Neural progenitor cell (in vitro differentiated cells): ENCODE data around the gene NOPCHAP1. TPM values are rescaled to one million over a fixed set of nuclear protein-coding genes. Genes with fewer than 3 reads are reported as not detected.

Source experiments
- DNase-seq: peaks from one replicate; pipeline ENCODE4 v3.0.0-alpha.2; 2016; ENCODE audit warnings: low spot score
- H2AFZ ChIP-seq: fragments of 200-600 bp; sonication (generic); replicated peaks from 2 replicates; pipeline ENCODE4 v1.6.1; 2016; ENCODE audit warnings: antibody characterized with exemption
- H3F3A ChIP-seq: fragments of 200-600 bp; sonication (generic); 2 replicates; pipeline ENCODE4 v1.6.1; 2016; ENCODE audit warnings: antibody characterized with exemption, low read depth
- H3K27ac ChIP-seq: fragments of 200-600 bp; sonication (generic); 2 replicates; pipeline ENCODE4 v1.5.1; 2016; ENCODE audit warnings: mild to moderate bottlenecking
- H3K27me3 ChIP-seq: fragments of 200-600 bp; sonication (generic); 2 replicates; pipeline ENCODE4 v1.6.1; 2016; ENCODE audit warnings: mild to moderate bottlenecking, moderate library complexity
- H3K36me3 ChIP-seq: fragments of 200-600 bp; sonication (generic); 2 replicates; pipeline ENCODE4 v1.5.1; 2016
- H3K4me1 ChIP-seq: fragments of 200-600 bp; sonication (generic); 2 replicates; pipeline ENCODE4 v1.6.1; 2016; ENCODE audit warnings: mixed run types
- H3K4me2 ChIP-seq: fragments of 200-600 bp; sonication (generic); 2 replicates; pipeline ENCODE4 v1.6.1; 2016
- H3K4me3 ChIP-seq: fragments of 200-600 bp; sonication (generic); 2 replicates; pipeline ENCODE4 v1.5.1; 2016
- H3K79me2 ChIP-seq: fragments of 200-600 bp; sonication (generic); 2 replicates; pipeline ENCODE4 v1.6.1; 2016; ENCODE audit warnings: low read depth
- H3K9ac ChIP-seq: fragments of 200-600 bp; sonication (generic); 2 replicates; pipeline ENCODE4 v1.6.1; 2016
- H3K9me3 ChIP-seq: fragments of 200-600 bp; sonication (generic); 2 replicates; pipeline ENCODE4 v1.5.1; 2016; ENCODE audit warnings: low read depth
- H4K20me1 ChIP-seq: fragments of 200-600 bp; sonication (generic); 2 replicates; pipeline ENCODE4 v1.6.1; 2016; ENCODE audit warnings: low read depth
- H3K27ac Mint-ChIP-seq: 3 replicates; pipeline ENCODE4 v1.8.0; 2021; ENCODE audit warnings: mixed read lengths
- H3K27me3 Mint-ChIP-seq: 2 replicates; pipeline ENCODE4 v1.8.0; 2022; ENCODE audit warnings: low read depth, mild to moderate bottlenecking, inconsistent platforms, moderate library complexity, mixed read lengths; ENCODE audit not compliant: insufficient read depth
- H3K36me3 Mint-ChIP-seq: 3 replicates; pipeline ENCODE4 v1.8.0; 2021; ENCODE audit warnings: mixed read lengths
- H3K4me1 Mint-ChIP-seq: 3 replicates; pipeline ENCODE4 v1.8.0; 2021; ENCODE audit warnings: mixed read lengths
- H3K4me3 Mint-ChIP-seq: 3 replicates; pipeline ENCODE4 v1.8.0; 2021; ENCODE audit warnings: mild to moderate bottlenecking, moderate library complexity, mixed read lengths
- H3K9me3 Mint-ChIP-seq: 3 replicates; pipeline ENCODE4 v1.8.0; 2020; ENCODE audit warnings: mixed read lengths
- EZH2 ChIP-seq: fragments of 200-600 bp; sonication (generic); IDR thresholded peaks from 2 replicates; pipeline ENCODE4 v1.6.1; 2017; ENCODE audit warnings: antibody characterized with exemption, mild to moderate bottlenecking, moderate library complexity
- EZH2phosphoT487 ChIP-seq: fragments of 200-600 bp; sonication (generic); IDR thresholded peaks from 2 replicates; pipeline ENCODE4 v1.6.1; 2017; ENCODE audit warnings: antibody characterized with exemption
- total RNA-seq: library from RNA; depleted of rRNA; stranded (reverse); fragments of >200 nt; gene quantifications from 2 replicates; pipeline ENCODE4 v1.2.3, GENCODE V29; 2015; ENCODE audit warnings: low replicate concordance
- TF ChIP-seq, protein P1 (sequence below): fragments of 200-600 bp; sonication (generic); IDR thresholded peaks from 2 replicates; pipeline ENCODE4 v1.5.1; 2017; ENCODE audit warnings: antibody characterized with exemption, mild to moderate bottlenecking

NOPCHAP1 gene, protein sequence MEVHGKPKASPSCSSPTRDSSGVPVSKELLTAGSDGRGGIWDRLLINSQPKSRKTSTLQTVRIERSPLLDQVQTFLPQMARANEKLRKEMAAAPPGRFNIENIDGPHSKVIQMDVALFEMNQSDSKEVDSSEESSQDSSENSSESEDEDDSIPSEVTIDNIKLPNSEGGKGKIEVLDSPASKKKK
- 8.6 and 8.9 TPM in 2 replicates for total RNA-seq

DNA sequence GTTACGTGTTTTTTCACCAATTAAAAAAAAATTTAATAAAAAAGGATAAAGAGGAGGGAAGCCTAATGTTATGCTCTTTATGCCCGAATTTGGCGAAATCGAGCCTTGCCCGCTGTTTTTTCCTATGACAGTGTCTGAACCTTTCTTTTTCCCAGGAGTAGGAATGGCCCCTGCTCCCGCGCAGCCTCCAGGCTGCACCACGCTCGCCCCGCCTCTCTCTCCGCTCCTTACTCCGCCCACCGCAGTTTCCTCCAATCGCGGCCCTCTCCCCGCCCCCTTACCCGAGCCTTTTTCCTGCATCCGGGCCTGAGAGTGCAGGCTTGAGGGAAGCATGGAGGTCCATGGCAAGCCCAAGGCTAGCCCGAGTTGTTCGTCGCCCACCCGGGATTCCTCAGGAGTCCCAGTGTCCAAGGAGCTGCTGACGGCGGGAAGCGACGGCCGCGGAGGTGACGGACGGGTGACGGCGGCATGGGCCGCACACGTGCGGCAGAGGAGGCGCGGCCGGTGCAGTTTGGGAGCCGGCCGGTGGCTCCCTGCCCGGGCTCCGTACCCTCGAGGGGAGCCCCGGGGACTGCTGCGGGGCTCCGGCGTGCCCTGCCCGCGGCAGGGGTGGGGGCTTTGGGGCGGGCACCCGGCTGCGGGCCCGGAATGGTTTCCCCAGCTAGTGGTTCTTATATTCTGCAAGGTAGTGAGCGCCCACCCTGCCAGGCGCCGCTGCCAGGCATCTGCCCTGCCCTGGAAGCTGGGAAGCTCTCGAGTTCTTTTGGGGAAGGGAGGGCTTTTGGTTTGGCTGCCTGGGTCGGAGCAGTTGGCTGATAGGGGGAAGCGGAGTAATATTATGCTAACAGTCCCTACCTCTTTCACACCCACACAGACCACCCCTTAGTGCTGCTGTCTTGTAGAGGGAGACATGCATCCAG, at the start of gene NOPCHAP1:
NOPCHAP1 (plus strand) TSS at position 295 of the 920 bp plus-strand sequence; CDS start at position 332, 37 bp downstream.
- Mint-ChIP-seq H3K27ac (peak within 1 kb of the TSS; percentile 52), H3K4me1 (peaks cover 15% of the 10 kb centered on the region), H3K36me3 (peaks cover 19% of the 10 kb centered on the region), H3K4me3 (peak within 1 kb of the TSS; percentile 90), H3K27me3 (no peaks in the 10 kb centered on the region), H3K9me3 (no peaks in the 10 kb centered on the region)
- H3F3A ChIP-seq = no peaks in the 10 kb centered on the region
- H3K9me3 ChIP-seq = no peaks in the 10 kb centered on the region
- no peaks in the 10 kb centered on the region for H3K27me3 ChIP-seq
- TF ChIP-seq EZH2phosphoT487 = no peak
- H3K4me2 ChIP-seq = peak within 1 kb of the TSS; percentile 97
- peak within 1 kb of the TSS; percentile 27 for H3K9ac ChIP-seq
- peaks cover 14% of the 10 kb centered on the region for H3K36me3 ChIP-seq
- no peak within 1 kb of the TSS for H3K27ac ChIP-seq
- H3K4me1 ChIP-seq = peaks cover 10% of the 10 kb centered on the region
- peak within 1 kb of the TSS; percentile 87 for H2AFZ ChIP-seq
- peaks cover 16% of the 10 kb centered on the region for H4K20me1 ChIP-seq
- peak within 1 kb of the TSS; percentile 71 for H3K4me3 ChIP-seq
- peak; percentile 95 for DNase-seq
- H3K79me2 ChIP-seq = peaks cover 48% of the 10 kb centered on the region

DNA sequence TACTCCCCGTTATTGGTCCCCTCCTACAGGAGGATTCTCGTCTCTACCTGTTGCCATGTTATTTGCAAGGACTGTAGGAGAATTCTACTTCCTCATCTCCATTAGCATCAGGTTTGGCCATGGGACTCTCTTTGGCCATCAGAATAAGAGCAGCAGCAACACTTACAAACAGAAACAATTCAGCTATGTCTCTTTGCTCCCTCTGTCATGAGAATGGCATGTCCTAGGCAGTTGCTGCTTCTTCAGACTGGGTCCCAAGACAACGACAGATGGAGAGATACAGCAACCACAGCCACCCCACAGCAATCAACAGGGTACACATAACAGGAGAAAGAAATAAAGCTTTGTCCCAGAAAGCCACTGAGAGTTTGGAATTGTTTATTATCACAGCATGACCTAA, 47.7 kb upstream of the NOPCHAP1 start:
- Histone ChIP-seq H3K9me3 (no peaks in the 10 kb centered on the region), H3K9ac (no peak overlapping the region), H3F3A (no peaks in the 10 kb centered on the region), H3K27ac (no peak overlapping the region), H3K4me2 (no peak overlapping the region), H3K27me3 (no peaks in the 10 kb centered on the region), H3K4me1 (no peaks in the 10 kb centered on the region), H3K4me3 (no peak overlapping the region), H4K20me1 (no peaks in the 10 kb centered on the region), H3K79me2 (no peaks in the 10 kb centered on the region), H2AFZ (no peak overlapping the region), H3K36me3 (no peaks in the 10 kb centered on the region)
- no peaks in the 10 kb centered on the region for H3K36me3 Mint-ChIP-seq
- H3K4me3 Mint-ChIP-seq = no peak overlapping the region
- peaks cover 11% of the 10 kb centered on the region for H3K9me3 Mint-ChIP-seq
- TF ChIP-seq, protein P1, sequence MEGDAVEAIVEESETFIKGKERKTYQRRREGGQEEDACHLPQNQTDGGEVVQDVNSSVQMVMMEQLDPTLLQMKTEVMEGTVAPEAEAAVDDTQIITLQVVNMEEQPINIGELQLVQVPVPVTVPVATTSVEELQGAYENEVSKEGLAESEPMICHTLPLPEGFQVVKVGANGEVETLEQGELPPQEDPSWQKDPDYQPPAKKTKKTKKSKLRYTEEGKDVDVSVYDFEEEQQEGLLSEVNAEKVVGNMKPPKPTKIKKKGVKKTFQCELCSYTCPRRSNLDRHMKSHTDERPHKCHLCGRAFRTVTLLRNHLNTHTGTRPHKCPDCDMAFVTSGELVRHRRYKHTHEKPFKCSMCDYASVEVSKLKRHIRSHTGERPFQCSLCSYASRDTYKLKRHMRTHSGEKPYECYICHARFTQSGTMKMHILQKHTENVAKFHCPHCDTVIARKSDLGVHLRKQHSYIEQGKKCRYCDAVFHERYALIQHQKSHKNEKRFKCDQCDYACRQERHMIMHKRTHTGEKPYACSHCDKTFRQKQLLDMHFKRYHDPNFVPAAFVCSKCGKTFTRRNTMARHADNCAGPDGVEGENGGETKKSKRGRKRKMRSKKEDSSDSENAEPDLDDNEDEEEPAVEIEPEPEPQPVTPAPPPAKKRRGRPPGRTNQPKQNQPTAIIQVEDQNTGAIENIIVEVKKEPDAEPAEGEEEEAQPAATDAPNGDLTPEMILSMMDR = no peak
- TF ChIP-seq EZH2phosphoT487 (no peak), EZH2 (no peak)
- H3K27me3 Mint-ChIP-seq = no peaks in the 10 kb centered on the region
- H3K4me1 Mint-ChIP-seq = no peaks in the 10 kb centered on the region
- no peak overlapping the region for H3K27ac Mint-ChIP-seq
- DNase-seq = no peak

DNA sequence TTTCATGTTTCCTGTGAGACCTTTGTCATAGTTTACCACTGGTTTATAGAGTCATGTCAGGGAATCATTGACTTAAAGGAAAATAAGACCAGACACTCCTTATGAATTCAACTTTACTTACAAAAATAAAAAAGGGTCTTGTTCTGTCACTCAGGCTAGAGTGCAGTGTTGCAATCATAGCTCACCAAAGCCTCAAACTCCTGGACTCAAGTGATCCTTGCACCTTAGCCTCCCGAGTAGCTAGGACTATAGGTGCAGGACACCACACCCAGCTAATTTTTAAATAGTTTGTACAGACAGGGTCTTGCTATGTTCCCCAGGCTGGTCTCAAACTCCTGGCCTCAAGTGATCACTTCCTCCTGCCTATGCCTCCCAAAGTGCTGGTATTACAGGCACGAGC, 47.0 kb upstream of the NOPCHAP1 start:
- Mint-ChIP-seq H3K36me3 (no peaks in the 10 kb centered on the region), H3K4me3 (no peak overlapping the region), H3K27ac (no peak overlapping the region), H3K27me3 (no peaks in the 10 kb centered on the region), H3K4me1 (no peaks in the 10 kb centered on the region), H3K9me3 (peaks cover 18% of the 10 kb centered on the region)
- no peak overlapping the region for H3K27ac ChIP-seq
- H3K4me3 ChIP-seq = no peak overlapping the region
- no peak overlapping the region for H2AFZ ChIP-seq
- no peak overlapping the region for H3K4me2 ChIP-seq
- no peaks in the 10 kb centered on the region for H4K20me1 ChIP-seq
- no peaks in the 10 kb centered on the region for H3F3A ChIP-seq
- no peaks in the 10 kb centered on the region for H3K36me3 ChIP-seq
- no peaks in the 10 kb centered on the region for H3K9me3 ChIP-seq
- H3K4me1 ChIP-seq = no peaks in the 10 kb centered on the region
- TF ChIP-seq EZH2phosphoT487 = no peak
- TF ChIP-seq, protein P1 = no peak
- no peak for TF ChIP-seq EZH2
- no peaks in the 10 kb centered on the region for H3K79me2 ChIP-seq
- no peak for DNase-seq
- no peaks in the 10 kb centered on the region for H3K27me3 ChIP-seq
- no peak overlapping the region for H3K9ac ChIP-seq
